Keratinocyte (primary cell): Measurements from ENCODE around the gene TRMT10C.

ENCODE experiments used
- CTCF ChIP-seq, 3 experiments: IDR thresholded peaks in 1 of 3; conservative IDR thresholded peaks in 1 of 3; optimal IDR thresholded peaks in 1 of 3; 2 replicates in 2 of 3; 3 replicates in 1 of 3; pipeline versions ENCODE3 to v1.5.1; 2011; ENCODE audit warnings: low read length in 3 of 3, mild to moderate bottlenecking in 3 of 3, moderate library complexity in 2 of 3, control low read depth in 1 of 3, inconsistent platforms in 1 of 3; ENCODE audit not compliant: insufficient read depth in 2 of 3; ENCODE audit errors: extremely low read depth in 1 of 3
- EZH2 ChIP-seq: IDR thresholded peaks from one replicate; pipeline ENCODE4 v1.6.1; 2012; ENCODE audit warnings: inconsistent platforms, mild to moderate bottlenecking, low read length, moderate library complexity

GRCh38 chr3:101512396-101512645 lies 49.3 kb upstream of the TRMT10C start:
- no peak for TF ChIP-seq EZH2
- no peak for TF ChIP-seq CTCF (optimal IDR thresholded peaks at IDR 0.05 in 1 of 3, IDR thresholded peaks at IDR 0.05 in 1 of 3, conservative IDR thresholded peaks at IDR 0.05 in 1 of 3; ENCODE audit: extremely low read depth in 1 of 3, insufficient read depth in 2 of 3, low read length in 3 of 3)
